Hepatocyte (in vitro differentiated cells): ENCODE data around the gene AIFM3. TPM values are rescaled to one million over a fixed set of nuclear protein-coding genes. Genes with fewer than 3 reads are reported as not detected.

Experiments
- DNase-seq: peaks from one replicate; pipeline ENCODE4 v3.0.0-alpha.2; 2016; ENCODE audit warnings: low spot score
- H2AFZ ChIP-seq: fragments of 200-600 bp; sonication (generic); 2 replicates; pipeline ENCODE4 v1.6.0; 2016; ENCODE audit warnings: antibody characterized with exemption, mild to moderate bottlenecking
- H3K27ac ChIP-seq: fragments of 200-600 bp; sonication (generic); 2 replicates; pipeline ENCODE4 v1.5.1; 2016; ENCODE audit warnings: mild to moderate bottlenecking
- H3K27me3 ChIP-seq: fragments of 200-600 bp; sonication (generic); 2 replicates; pipeline ENCODE4 v1.6.1; 2016
- H3K36me3 ChIP-seq: fragments of 200-600 bp; sonication (generic); replicated peaks from 2 replicates; pipeline ENCODE4 v1.5.1; 2016; ENCODE audit warnings: low read depth; ENCODE audit not compliant: insufficient read depth
- H3K4me1 ChIP-seq: fragments of 200-600 bp; sonication (generic); 2 replicates; pipeline ENCODE4 v1.5.1; 2016; ENCODE audit warnings: mild to moderate bottlenecking, moderate library complexity; ENCODE audit not compliant: insufficient read depth
- H3K4me2 ChIP-seq: fragments of 200-600 bp; sonication (generic); 2 replicates; pipeline ENCODE4 v1.6.0; 2016
- H3K4me3 ChIP-seq: fragments of 200-600 bp; sonication (generic); 2 replicates; pipeline ENCODE4 v1.5.1; 2016; ENCODE audit warnings: mild to moderate bottlenecking
- H3K79me2 ChIP-seq: fragments of 200-600 bp; sonication (generic); 2 replicates; pipeline ENCODE4 v1.6.0; 2017; ENCODE audit warnings: mild to moderate bottlenecking
- H3K9me2 ChIP-seq: fragments of 200-600 bp; sonication (generic); replicated peaks from 2 replicates; pipeline ENCODE4 v1.6.0; 2017; ENCODE audit warnings: mild to moderate bottlenecking; ENCODE audit not compliant: insufficient read depth
- H3K9me3 ChIP-seq: fragments of 200-600 bp; sonication (generic); 2 replicates; pipeline ENCODE4 v1.5.1; 2016; ENCODE audit warnings: low read depth, mild to moderate bottlenecking
- H4K20me1 ChIP-seq: fragments of 200-600 bp; sonication (generic); 2 replicates; pipeline ENCODE4 v1.6.0; 2016; ENCODE audit warnings: mild to moderate bottlenecking; ENCODE audit not compliant: insufficient read depth, poor library complexity, severe bottlenecking
- CTCF ChIP-seq: fragments of 200-600 bp; sonication (generic); IDR thresholded peaks from 2 replicates; pipeline ENCODE4 v1.5.1; 2016; ENCODE audit warnings: antibody characterized with exemption, mild to moderate bottlenecking; ENCODE audit not compliant: poor library complexity
- EZH2 ChIP-seq: fragments of 200-600 bp; sonication (generic); IDR thresholded peaks from 2 replicates; pipeline ENCODE4 v1.6.1; 2016; ENCODE audit warnings: antibody characterized with exemption, mild to moderate bottlenecking, borderline replicate concordance
- EZH2phosphoT487 ChIP-seq: fragments of 200-600 bp; sonication (generic); IDR thresholded peaks from one replicate; pipeline ENCODE4 v1.6.1; 2018; ENCODE audit warnings: antibody characterized with exemption, mild to moderate bottlenecking, low read depth, moderate library complexity; ENCODE audit not compliant: unreplicated experiment, severe bottlenecking
- WGBS: methylation state at CpG from one replicate; pipeline ENCODE4 v1.1.6; 2016; ENCODE audit warnings: low lambda C conversion rate; ENCODE audit errors: missing lambda C conversion rate; 5-methylcytosine and 5-hydroxymethylcytosine counted together
- polyA plus RNA-seq: library from polyadenylated mRNA; unstranded; fragments of >200 nt; fragmentation: Nextera tagmentation; extraction: Ambion mirVana; gene quantifications from 2 replicates; pipeline ENCODE4 v1.2.1, GENCODE V29; 2016
- total RNA-seq: library from RNA; depleted of rRNA; stranded (reverse); fragments of >200 nt; gene quantifications from 2 replicates; pipeline ENCODE4 v1.2.3, GENCODE V29; 2014

The AIFM3 gene
- total and polyA plus RNA-seq, 2 experiments from 2014 or later = 1.7 to 3.1 TPM

DNA sequence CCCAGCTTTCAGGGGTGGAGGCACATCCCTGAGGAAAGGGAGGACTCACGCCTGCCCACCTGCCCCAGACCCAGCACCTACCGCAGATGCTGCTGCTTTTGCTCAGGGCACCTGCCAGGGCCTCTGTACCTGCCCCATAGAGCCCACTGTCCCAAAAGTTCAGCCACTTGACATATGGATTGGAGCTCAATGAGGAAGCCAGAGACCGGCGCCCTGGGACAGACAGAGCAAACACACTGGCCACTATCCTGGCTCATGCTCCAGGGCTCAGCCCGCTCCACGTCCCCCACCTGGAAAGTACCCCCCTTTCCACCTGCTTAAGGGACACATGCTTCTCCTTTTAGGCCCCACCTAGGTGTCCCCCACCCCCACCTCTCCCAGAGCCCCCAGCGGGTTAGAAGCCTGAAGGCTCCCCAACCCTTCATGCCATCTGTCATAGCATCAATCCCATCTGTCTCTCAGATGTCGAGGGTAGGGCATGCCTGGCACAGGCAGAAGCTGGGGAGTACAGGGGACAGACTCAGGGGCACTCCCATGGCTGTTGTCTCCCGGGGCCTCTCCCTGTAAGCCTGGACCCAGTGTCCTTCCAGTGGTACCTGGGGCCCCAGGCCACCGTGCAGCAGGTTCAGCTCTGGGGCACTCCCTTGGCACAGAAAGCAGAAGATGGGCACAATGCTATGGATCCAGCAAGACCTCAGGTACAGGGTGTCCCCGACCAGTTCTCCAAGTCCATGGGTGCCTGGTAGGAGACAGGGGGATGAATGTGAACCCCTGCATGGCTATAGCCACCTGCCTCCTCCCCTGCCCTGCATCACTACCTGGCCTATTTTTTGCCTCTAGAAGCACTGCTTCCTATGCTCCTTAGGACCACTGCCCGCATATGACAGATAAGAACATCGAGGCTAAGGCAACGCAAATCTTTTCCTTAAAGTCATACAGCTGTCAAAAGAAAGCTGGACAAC is 45.7 kb downstream of the AIFM3 start:
- Histone ChIP-seq H3K27me3 (no peaks in the 10 kb centered on the region), H3K4me3 (no peak overlapping the region), H3K79me2 (no peaks in the 10 kb centered on the region), H3K9me3 (no peaks in the 10 kb centered on the region), H4K20me1 (no peaks in the 10 kb centered on the region), H3K4me2 (no peak overlapping the region), H3K4me1 (peaks cover 15% of the 10 kb centered on the region), H3K36me3 (no peaks in the 10 kb centered on the region), H3K9me2 (no peaks in the 10 kb centered on the region), H3K27ac (no peak overlapping the region), H2AFZ (no peak overlapping the region)
- no peak for TF ChIP-seq EZH2
- no peak for TF ChIP-seq CTCF
- TF ChIP-seq EZH2phosphoT487 = no peak
- 85% methylated on average over 14 of the region's 14 CpGs for WGBS
- no peak for DNase-seq

DNA sequence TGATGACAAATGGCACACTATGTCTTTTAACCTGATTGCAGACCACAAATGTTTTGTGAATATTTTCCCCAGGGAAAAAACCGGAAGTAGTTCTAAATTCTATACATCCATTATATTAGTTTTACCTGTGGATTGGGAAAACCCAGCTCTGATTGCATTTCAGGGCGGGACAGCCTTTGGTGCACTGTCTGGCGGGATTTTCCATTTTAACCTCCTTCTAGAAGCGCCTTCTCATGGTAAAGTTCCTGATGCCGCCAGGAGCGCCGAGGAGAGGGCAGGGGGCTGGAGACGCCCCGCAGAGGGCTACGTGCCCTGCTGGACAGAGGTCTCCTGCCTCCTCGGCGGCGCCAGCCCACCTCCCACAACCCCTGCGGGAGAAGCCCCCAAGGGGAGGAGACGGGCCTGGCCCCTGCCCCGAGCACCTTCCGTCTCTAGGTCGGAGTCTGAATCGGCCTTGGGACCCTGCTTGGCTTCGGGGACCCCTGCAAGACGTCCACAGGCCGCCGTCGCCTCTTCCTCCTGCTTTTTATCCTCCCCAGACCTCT is 46.7 kb downstream of the AIFM3 start:
- no peaks in the 10 kb centered on the region for H3K9me2 ChIP-seq
- 6% methylated on average over 24 of the region's 24 CpGs for WGBS

DNA sequence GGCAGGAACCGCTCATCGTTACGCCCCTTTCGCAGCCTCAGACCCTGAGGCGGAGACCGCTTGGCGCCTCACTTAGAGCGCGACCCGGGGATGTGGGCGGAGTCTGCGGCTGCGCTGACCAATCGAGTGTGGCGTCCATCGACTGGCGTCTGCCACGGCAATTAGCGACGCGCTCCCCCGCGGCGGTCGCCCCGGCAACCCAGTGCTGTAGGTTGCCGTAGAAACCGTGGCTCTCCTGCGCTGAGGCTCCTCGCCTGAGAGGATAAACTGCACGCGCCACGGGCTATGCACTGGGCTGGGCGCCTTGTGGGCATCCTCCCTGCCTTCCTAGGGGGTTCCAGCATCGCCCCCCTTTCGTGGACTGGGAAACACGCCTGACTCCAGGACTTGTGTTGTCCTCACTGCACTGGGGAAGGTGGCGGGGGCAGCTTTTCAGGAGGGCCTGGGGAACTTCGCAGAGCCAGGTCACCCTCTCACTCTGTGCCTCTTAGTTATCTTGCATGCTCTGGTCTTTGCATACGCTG is 47.2 kb downstream of the AIFM3 start:
- TF ChIP-seq EZH2phosphoT487 = no peak
- TF ChIP-seq EZH2 = no peak
- no peak for TF ChIP-seq CTCF
- Histone ChIP-seq H3K4me1 (peaks cover 15% of the 10 kb centered on the region), H3K79me2 (no peaks in the 10 kb centered on the region), H3K27ac (peak overlapping the region; percentile 60), H3K4me2 (peak overlapping the region; percentile 82), H4K20me1 (no peaks in the 10 kb centered on the region), H2AFZ (no peak overlapping the region), H3K9me3 (no peaks in the 10 kb centered on the region), H3K36me3 (no peaks in the 10 kb centered on the region), H3K27me3 (no peaks in the 10 kb centered on the region), H3K9me2 (no peaks in the 10 kb centered on the region), H3K4me3 (no peak overlapping the region)
- 3% methylated on average over 39 of the region's 40 CpGs for WGBS
- peak; percentile 94 for DNase-seq

More for the DNA sequence above, 46.7 kb downstream of the AIFM3 start:
- H3K79me2 ChIP-seq = no peaks in the 10 kb centered on the region
- no peaks in the 10 kb centered on the region for H3K36me3 ChIP-seq
- TF ChIP-seq EZH2phosphoT487 (no peak), EZH2 (no peak), CTCF (no peak)
- peak overlapping the region; percentile 82 for H3K4me2 ChIP-seq
- H2AFZ ChIP-seq = no peak overlapping the region
- no peaks in the 10 kb centered on the region for H3K9me3 ChIP-seq
- H3K4me3 ChIP-seq = no peak overlapping the region
- no peaks in the 10 kb centered on the region for H3K27me3 ChIP-seq
- H3K4me1 ChIP-seq = peaks cover 15% of the 10 kb centered on the region
- H4K20me1 ChIP-seq = no peaks in the 10 kb centered on the region
- DNase-seq = no peak
- H3K27ac ChIP-seq = peak overlapping the region; percentile 60
